GM12873 (cell line): ENCODE results near the gene FNBP1.

Source experiments
- CTCF ChIP-seq: IDR thresholded peaks from 2 replicates; pipeline ENCODE4 v1.5.1; 2012; ENCODE audit warnings: low read depth, mild to moderate bottlenecking, moderate library complexity, low read length, control low read depth; ENCODE audit not compliant: insufficient read depth; ENCODE audit errors: missing control alignments

The FNBP1 gene

DNA sequence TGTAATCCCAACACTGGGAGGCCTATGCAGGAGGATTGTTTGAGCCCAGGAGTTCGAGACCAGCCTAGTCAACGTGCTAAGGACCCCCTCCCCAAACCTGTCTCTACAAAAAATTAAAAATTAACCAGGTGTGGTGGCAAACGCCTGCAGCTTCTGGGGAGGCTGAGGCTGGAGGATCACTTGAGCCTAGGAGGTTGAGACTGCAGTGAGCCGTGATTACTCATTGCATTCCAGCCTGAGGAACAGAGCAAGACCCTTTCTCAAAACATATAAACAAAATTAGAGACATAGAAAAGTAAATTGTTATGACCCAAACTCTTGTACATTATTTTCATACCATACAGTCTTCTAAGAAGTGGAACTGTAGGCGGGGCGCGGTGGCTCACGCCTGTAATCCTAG is 11.8 kb upstream of the FNBP1 start:
- no peak for TF ChIP-seq CTCF

- TF ChIP-seq CTCF, result no peak
These were observed 11.4 kb upstream of the FNBP1 start for GRCh38 chr9:130054325-130054786.

DNA sequence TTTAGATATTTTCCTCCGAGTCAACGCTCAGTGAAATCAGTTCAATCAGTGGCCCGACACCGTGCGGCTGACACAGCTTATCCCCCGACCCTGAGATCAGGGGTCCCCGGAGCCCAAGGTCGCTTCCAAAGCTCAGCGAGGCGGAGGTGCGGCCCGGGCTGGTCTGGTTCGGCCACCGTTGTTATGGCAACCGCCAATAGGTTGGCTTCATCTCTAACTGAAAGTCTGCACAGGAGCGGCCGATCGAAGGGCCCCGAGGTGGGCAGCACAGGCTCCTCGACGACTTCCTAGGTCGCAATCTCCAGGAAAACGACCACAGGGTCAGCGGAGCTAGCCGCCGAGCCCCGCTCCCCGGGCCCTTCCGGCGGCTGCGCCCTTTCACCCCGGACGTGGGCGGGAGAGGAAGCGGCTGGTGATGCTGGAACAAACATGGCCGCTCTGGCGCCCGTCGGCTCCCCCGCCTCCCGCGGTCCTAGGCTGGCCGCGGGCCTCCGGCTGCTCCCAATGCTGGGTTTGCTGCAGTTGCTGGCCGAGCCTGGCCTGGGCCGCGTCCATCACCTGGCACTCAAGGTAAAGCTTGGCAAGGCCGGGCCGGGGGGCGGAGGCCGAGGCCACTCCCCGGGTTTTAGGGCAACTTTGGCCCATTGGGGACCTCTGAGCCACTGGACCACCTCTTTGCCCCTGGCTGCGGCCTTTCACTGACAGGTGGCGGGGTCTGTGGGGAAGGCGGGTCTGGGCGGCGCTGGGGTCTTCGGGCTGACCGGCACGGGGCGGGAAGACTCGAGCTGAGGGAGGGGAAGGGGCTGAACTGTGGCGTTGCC is 10.7 kb upstream of the FNBP1 start, which contains the start of gene GPR107:
TSS of gene GPR107 (plus strand) at position 403 of the 821 bp plus-strand sequence. CDS start at position 430, 27 bp downstream.
- no peak for TF ChIP-seq CTCF

- no peak for TF ChIP-seq CTCF
These were observed 10.1 kb upstream of the FNBP1 start for GRCh38 chr9:130053109-130053503.

GRCh38 chr9:130051855-130052254 is 8.9 kb upstream of the FNBP1 start:
- no peak for TF ChIP-seq CTCF

DNA sequence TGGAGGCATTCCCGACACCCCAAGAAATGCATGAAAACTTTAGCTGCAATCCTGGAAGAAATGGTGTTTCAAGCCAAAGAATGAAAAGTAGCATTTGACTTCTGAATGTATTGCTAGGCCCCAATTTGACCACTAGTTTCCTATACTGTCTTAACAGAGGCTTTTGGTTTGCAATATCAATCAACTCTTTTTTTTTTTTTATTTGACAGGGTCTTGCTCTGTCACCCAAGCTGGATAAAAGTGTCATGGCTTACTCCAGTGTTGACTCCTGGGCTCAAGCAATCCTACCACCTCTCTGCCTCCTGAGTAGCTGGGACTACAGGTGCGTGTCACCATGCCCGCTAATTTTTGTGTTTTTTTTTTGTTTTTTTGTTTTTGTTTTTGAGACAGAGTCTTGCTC is 7.5 kb upstream of the FNBP1 start:
- peak; percentile 20 for TF ChIP-seq CTCF

DNA sequence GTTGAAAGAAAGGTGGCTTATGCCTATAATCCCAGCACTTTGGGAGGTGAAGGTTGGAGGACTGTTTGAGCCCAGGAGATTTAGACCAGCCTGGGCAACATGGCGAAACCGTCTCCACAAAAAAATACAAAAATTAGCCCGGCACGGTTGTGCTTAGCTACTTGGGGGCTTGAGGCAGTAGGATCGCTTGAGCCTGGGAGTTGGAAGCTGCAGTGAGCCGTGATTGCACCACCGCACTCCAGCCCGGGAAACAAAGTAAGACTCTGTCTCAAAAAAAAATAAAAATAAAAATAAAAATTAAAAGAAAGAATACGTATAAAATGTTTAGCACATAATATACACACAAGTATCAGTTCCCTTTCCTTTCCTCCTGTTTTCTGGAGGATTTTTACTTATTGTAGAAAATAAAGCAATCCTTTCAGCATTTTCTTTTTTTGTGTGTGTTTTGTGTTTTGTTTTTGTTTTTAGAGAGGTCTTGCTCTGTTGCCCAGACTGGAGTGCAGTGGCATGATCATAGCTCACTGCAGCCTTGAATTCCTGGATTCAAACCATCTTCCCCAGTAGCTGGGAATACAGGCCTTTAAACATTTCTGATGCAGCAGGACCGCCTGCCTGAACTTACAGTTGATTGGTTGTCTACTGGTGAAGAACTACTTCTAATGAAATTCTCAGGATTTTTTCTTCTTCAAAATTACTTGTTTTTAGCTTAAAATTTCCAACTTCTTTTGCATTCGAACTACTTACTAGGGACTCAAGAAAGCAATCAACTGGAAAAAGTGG is 6.6 kb upstream of the FNBP1 start:
- no peak for TF ChIP-seq CTCF
